Measurements from ENCODE around the gene KIAA0232.

Gene KIAA0232

DNA sequence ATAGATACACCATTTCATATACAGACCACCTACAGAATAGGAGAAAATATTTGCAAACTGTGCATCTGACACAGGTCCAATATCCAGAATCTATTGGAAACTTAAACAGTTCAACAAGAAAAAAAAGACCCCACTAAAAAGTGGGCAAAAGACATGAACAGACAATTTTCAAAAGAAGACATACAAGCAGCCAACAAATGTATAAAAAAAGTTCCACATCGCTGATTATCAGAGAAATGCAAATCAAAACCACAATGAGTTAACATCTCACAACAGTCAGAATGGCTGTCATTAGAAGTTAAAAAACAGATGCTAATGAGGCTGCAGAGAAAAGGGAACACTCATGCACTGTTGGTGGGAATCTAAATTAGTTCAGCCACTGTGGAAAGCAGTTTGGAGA lies 36.8 kb downstream of the KIAA0232 start:
- H3K36me3 ChIP-seq (ENCODE audit: insufficient read depth) = no peaks in the 10 kb centered on the region
- no peak for TF ChIP-seq CTCF (conservative IDR thresholded peaks at IDR 0.05; ENCODE audit: low read depth, low read length)
- H3K79me2 ChIP-seq (ENCODE audit: insufficient read depth, low read depth) = peaks cover 65% of the 10 kb centered on the region
- H3K4me1 ChIP-seq (ENCODE audit: low read depth, poor library complexity, severe bottlenecking) = peaks cover 15% of the 10 kb centered on the region
- H4K20me1 ChIP-seq (ENCODE audit: insufficient read depth) = no peaks in the 10 kb centered on the region
- no peak overlapping the region for H3K4me2 ChIP-seq
- no peak overlapping the region for H2AFZ ChIP-seq (ENCODE audit: low read depth)
- H3K9ac ChIP-seq = no peak overlapping the region
- H3K27me3 ChIP-seq (ENCODE audit: insufficient read depth, low read depth) = no peaks in the 10 kb centered on the region
- H3K4me3 ChIP-seq (IDR thresholded peaks at IDR 0.05; ENCODE audit: insufficient read depth, low read depth, low read length) = no peak overlapping the region
- no peak overlapping the region for H3K27ac ChIP-seq

DNA sequence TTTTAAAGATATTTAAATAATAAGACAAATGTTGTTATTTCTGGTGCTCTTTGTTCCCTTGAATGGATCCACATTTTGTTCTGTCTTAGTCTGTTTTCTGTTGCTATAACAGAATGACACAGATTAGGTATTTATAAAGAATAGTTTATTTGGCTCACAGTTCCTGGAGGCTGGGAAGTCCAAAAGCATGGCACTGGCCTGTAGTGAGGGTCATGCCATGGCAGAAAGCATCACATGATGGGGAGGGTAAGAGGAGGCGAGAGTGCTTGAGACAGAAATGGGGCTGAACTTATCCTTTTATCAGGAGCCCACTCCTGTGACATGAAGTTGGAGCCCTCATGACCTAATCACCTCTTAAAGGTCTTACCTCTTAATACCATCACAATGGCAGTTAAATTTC lies 38.2 kb downstream of the KIAA0232 start:
- Histone ChIP-seq H3K4me3 (IDR thresholded peaks at IDR 0.05; ENCODE audit: insufficient read depth, low read depth, low read length) (no peak overlapping the region), H4K20me1 (ENCODE audit: insufficient read depth) (no peaks in the 10 kb centered on the region), H2AFZ (ENCODE audit: low read depth) (no peak overlapping the region), H3K79me2 (ENCODE audit: insufficient read depth, low read depth) (peaks cover 59% of the 10 kb centered on the region), H3K4me2 (no peak overlapping the region), H3K36me3 (ENCODE audit: insufficient read depth) (no peaks in the 10 kb centered on the region), H3K27ac (no peak overlapping the region), H3K9ac (no peak overlapping the region), H3K27me3 (ENCODE audit: insufficient read depth, low read depth) (no peaks in the 10 kb centered on the region), H3K4me1 (ENCODE audit: low read depth, poor library complexity, severe bottlenecking) (peaks cover 27% of the 10 kb centered on the region)
- no peak for TF ChIP-seq CTCF (conservative IDR thresholded peaks at IDR 0.05; ENCODE audit: low read depth, low read length)

DNA sequence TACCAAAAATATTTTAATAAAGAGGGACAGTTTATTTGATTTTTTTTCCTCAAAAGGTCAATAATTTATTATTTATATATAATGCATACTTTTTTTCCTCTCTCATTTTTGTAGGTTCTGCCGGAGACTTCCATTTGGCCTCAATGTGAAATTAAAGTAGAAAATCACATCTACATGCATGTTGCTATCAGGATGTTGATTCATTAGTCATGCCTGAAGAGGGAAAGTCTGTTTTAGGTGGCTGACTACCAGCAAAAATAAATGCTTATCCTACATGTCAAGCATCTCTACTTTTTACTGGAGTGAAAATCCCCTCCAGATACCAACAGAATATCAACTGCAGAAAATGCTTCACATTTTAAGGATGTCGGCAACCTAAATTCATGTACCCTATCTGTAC lies 41.5 kb downstream of the KIAA0232 start:
- Histone ChIP-seq H3K4me1 (ENCODE audit: low read depth, poor library complexity, severe bottlenecking) (peaks cover 25% of the 10 kb centered on the region), H3K36me3 (ENCODE audit: insufficient read depth) (no peaks in the 10 kb centered on the region), H4K20me1 (ENCODE audit: insufficient read depth) (no peaks in the 10 kb centered on the region), H2AFZ (ENCODE audit: low read depth) (no peak overlapping the region), H3K79me2 (ENCODE audit: insufficient read depth, low read depth) (peaks cover 28% of the 10 kb centered on the region; the same call in 1 of the 2 replicates), H3K4me2 (no peak overlapping the region), H3K4me3 (IDR thresholded peaks at IDR 0.05; ENCODE audit: insufficient read depth, low read depth, low read length) (no peak overlapping the region), H3K9ac (no peak overlapping the region), H3K27ac (no peak overlapping the region), H3K27me3 (ENCODE audit: insufficient read depth, low read depth) (no peaks in the 10 kb centered on the region)
- no peak for TF ChIP-seq CTCF (conservative IDR thresholded peaks at IDR 0.05; ENCODE audit: low read depth, low read length)

DNA sequence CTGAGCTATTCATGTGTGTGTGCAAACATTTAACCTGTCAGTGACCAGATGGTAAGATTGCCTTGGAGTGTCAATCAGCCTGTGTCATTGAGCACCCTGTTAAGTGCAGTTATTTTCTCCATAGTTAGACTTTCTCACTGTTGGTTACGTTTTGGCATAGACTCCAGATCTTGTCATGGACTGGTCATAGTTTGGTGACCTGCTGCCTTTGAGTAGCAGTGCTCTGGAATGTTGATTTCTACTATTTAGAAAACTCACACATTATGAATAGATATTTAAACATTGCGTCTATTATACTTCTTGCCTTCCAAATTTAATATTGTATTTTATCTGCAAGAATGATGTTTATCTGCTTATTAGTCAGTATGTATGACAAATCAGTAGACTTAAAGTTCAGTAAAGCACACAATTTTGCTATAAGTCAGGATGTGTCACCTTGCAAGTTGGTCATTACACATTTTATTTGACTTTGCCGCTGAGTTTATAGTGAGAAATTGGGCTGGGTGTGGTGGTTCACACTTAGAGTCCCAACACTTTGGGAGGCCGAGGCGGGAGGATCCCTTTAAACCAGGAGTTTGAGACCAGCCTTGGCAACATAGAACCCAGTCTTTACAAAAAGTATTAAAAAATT lies 42.4 kb downstream of the KIAA0232 start:
- TF ChIP-seq CTCF (conservative IDR thresholded peaks at IDR 0.05; ENCODE audit: low read depth, low read length) = no peak
- Histone ChIP-seq H2AFZ (ENCODE audit: low read depth) (no peak overlapping the region), H3K9ac (no peak overlapping the region), H3K4me3 (IDR thresholded peaks at IDR 0.05; ENCODE audit: insufficient read depth, low read depth, low read length) (no peak overlapping the region), H3K79me2 (ENCODE audit: insufficient read depth, low read depth) (peaks cover 26% of the 10 kb centered on the region; the same call in 1 of the 2 replicates), H3K4me1 (ENCODE audit: low read depth, poor library complexity, severe bottlenecking) (peaks cover 31% of the 10 kb centered on the region), H3K36me3 (ENCODE audit: insufficient read depth) (no peaks in the 10 kb centered on the region), H3K27me3 (ENCODE audit: insufficient read depth, low read depth) (no peaks in the 10 kb centered on the region), H4K20me1 (ENCODE audit: insufficient read depth) (no peaks in the 10 kb centered on the region), H3K4me2 (peak overlapping the region; percentile 50; the same call in 1 of the 2 replicates), H3K27ac (peak overlapping the region; percentile 18; the same call in 1 of the 2 replicates)

All from KMS-11 (cell line).